NOMO-1 treated with DMSO at 0.1 percent for 48 hours (cell line): ENCODE measurements around the gene MAP3K13.

Experiments used
- DNase-seq: peaks from one replicate; lab custom pipeline; 2025; ENCODE audit not compliant: unreplicated experiment; lab: John Stamatoyannopoulos, UW

MAP3K13 gene

DNA sequence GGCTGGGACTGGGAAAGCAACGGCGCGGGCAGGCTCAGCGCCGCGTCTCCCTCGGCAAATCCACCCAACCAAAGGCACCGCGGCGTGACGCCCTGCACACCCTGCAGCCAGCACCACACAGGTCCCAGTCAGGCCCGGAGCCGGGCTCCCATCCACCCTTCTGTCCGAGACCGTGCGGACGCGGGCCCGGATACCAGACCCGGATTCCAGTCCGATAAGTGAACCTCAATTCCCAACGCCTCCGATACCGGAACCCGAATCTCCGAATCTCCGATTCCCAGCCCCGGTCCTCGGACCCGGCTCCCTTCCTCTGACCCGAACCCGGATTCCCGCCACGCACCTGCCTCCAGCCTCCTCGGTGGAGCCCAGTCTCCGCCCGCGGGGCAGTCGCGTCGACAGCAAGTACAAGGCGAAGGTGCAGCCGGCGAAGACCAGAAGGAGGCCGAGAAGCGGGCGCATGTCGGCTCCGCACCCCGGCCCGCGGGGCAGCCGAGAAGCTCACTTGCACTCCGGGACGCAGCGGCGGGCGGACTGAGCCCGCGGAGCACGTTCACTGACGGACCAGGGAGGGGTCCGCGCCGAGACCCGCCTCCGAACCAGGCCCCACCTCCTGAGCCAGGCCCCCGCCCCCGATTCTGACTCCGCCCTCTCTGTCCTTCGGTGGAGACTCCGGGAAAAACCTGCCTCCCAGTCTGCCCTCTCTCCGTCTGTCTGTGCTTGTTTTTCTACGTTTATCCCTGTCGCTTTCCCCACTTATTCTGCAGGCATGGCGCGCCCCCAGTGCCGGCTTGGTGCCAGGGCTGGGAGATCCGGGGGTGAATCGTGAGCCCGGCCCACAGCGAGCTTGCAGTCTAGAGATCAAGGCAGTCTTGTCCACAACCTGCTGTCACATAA lies 135.8 kb downstream of the MAP3K13 start, which contains the start of gene TMEM41A:
TSS of gene TMEM41A (minus strand) at position 533 of the 894 bp plus-strand sequence. CDS start at position 459, 74 bp downstream.
- DNase-seq = peak; percentile 95

DNA sequence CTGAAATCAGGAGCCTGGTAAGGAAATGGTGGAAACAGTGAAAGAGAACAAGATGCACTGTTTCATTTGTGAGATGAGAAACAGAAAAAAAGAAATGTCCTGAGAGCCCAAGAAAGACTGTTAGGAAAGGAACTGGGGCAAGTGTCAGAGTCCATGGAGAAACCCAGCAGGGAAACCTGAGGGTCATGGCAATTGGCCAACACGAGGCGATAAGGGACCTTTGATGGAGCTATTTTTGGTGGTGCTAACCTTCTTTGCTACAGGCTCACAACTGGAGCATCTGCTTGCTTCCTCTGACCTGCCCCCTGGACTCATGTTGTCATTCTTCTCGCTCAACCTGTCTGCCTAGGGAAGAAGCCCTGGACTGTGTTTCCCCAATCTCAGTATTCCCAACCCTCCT lies 140.1 kb downstream of the MAP3K13 start:
- DNase-seq = no peak

- no peak for DNase-seq
These were observed 140.6 kb downstream of the MAP3K13 start for GRCh38 chr3:185503521-185503920.

DNA sequence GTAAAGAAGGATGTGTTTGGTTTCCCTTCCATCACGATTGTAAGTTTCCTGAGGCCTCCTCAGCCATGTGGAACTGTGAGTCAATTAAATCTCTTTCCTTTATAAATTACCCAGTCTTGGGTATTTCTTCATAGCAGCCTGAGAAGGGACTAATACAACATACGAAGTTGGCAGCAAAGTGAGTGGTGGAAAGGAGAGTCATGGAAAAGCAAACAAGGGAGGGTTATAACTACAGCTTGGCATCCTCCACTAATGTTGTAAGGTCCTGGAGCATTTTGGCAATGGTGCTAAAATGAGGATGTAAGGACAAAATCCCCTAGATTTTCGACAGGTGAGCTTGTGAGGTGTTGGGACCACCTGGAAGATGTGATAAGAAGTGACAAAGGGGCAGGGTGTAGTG lies 141.7 kb downstream of the MAP3K13 start:
- no peak for DNase-seq

DNA sequence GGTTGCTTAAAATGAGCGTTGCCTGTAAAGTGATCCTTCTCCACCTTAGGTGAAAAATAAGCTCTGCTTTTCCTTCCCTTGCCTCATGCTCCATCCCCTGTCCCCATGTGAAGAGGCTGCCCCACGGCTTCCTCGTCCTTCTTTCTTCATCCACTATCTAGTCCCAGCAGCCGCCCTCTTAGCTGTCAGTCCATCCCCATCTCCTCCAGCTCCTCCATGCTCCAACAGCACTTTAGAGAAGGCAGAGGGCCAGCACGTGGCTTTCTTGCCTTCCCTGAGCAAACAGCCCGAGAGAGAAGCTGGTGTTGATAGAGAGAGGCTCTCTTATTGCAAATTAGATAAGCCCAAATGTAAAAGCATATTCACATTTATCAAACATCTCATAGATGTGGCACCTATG lies 144.9 kb downstream of the MAP3K13 start:
- DNase-seq = no peak

DNA sequence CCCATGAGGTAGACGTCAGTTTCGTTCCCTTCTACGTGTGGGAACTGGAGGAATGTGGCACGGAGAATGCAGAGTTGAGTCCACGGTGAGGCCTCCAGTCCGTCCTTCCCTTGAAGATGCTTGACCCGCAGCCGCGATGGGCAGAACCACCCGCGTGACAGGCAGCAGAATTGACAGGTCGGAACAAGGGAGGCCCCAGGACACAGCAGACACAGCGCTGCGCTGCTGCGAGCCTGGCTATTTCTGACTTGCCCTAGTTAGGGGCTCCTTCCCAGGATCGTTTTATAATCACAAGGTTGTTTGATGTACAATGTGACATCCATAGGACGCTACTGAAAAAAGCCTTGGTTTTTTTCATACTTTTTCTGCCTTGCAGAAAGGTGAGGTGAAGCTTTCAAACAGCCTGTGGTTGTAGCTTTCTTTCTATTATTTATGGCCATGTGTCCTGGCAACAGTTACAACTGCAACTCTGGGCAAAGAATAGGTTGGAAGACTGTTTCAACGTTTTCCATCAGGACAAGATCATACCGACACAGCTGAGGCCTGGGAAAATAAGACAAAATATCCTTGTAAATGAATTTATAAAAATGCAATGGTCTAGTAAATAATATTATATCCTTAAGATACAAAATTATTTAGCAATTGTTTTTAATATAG lies 145.5 kb downstream of the MAP3K13 start:
- no peak for DNase-seq

- no peak for DNase-seq
These were observed 148.8 kb downstream of the MAP3K13 start for GRCh38 chr3:185511711-185512110.

DNA sequence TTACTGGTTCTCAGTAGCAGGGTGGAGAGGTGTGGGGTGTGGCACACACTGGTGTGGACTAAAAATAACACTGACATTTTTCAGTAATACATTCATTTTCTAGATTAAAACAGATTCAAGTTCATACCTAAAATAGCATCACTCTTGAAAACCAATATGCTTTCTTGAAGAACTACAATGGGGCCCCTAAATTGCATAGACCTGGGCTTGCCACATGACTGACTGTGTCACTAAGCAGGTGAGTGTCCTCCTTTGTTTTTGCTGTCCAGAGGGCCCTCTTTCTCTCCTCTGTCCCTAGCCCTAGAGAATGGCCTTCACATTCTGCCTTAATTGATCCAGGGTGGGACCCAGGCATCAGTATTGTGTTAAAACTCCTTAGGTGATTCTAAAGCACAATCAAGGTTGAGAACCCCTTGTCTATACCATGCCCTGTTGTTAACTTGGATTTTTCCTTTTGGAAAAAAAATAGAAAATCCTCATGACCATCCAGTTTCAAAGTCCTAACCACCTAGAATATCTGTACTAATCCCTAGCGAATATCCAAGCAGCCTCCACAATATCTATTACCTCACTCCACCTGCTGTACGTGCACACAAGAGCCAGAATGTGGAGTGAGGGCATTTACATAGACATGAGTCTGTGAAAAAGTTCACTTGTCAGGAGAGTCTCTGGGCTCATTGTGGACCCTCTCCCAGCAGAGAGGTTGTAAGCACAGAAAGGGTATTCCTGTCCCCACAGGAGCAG lies 154.6 kb downstream of the MAP3K13 start:
- DNase-seq = no peak

GRCh38 chr3:185519021-185519420 lies 156.1 kb downstream of the MAP3K13 start:
- no peak for DNase-seq

DNA sequence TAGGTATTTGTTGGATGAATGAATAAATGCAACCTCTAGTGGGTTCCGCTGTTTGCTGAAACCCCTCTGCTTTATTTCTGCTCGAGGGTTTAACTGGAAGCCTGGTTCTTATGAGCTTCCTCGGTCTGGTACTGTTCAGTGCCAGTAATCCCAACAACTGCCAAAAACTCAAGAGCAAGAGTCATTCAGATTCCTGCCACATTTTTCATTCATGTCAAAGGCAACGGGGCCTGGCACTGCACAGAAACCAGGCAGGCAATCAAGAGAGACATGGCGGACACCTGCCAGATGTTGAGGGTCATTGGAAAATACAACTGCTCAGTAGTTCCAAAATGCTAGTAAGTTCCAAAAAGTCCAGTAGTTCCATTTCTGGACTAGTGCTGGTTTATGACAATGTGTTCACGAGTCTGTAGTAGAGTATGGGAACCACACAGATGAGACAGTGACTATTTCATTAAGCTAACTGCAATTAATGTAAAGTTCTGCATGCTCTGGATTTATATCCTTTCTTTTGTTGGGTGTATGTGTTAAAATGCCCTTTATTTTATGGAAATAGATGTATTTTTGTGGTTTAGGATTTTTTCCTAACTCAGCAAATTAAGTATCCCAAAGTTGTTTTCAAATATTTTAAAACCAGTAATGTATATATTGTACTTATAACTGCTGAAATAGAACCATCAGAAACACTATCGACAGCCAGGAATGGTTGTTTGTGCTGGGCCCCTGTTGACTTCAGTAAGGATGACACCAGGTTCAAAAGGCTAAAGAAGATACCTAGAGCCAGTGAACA lies 158.6 kb downstream of the MAP3K13 start:
- DNase-seq = no peak

DNA sequence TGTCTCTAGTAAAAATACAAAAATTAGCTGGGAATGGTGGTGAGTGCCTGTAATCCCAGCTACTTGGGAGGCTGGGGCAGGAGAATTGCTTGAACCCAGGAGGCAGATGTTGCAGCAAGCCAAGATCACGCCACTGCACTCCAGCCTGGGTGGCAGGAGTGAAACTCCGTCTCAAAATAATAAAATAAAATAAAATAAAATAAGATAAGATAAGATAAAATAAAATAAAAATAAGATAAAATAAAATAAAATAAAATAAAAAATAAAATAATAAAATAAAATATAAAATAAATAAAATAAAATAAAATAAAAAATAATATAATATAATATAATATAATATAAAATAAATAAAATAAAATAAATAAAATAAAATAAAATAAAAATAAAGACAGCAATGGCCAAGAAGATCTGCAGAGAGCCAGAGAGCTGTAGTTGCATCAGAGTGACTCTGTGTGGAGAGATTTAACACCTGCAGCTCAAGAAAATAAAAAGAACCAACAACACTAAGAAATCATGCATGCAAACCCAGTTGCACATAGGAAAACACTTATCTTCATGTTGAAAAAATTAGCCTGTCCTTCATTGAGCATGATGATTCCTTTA lies 163.5 kb downstream of the MAP3K13 start:
- no peak for DNase-seq

DNA sequence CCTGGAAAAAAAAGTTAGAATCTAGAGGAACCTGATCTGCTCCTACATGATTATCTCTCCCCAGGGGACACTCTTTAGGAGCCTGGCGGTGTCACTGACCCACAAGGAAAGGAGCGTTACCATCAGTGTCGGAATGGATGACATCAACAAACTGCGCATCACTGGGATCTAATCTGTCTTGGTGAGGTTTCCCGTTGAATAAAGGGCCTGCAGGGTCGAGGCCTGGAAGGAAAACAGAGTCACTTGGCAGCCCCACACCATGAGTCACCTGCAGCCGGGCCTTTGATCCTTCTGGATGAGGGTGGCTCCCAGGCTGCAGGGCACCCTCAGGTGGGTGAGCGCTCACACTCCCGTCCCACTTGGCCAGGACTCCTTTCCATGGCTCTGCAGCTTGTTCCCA lies 164.4 kb downstream of the MAP3K13 start:
- DNase-seq = no peak

- DNase-seq = no peak
These were observed 165.6 kb downstream of the MAP3K13 start for GRCh38 chr3:185528532-185528931.

GRCh38 chr3:185530856-185531255 lies 167.9 kb downstream of the MAP3K13 start:
- DNase-seq = no peak

DNA sequence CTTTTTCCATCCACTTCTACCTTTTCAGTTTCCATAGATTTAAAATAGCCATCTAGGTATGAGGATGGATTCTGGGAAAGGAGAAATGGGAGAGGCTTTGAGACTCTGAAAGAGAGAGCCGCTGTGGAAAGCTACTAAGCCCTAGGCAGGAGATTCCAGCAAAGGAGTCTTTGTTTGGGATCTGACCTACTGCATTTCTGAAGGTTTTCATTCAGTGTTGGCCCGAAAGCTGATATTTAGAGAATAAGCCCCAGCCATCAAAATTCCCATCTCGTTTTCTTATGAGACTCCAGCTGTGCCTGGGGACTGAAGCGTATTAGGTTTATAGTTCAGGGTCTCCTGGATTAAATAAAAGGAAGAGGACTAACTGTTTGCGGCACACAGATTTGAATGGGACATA lies 170.0 kb downstream of the MAP3K13 start:
- DNase-seq = no peak

- no peak for DNase-seq
These were observed 171.6 kb downstream of the MAP3K13 start for GRCh38 chr3:185534511-185534910.

DNA sequence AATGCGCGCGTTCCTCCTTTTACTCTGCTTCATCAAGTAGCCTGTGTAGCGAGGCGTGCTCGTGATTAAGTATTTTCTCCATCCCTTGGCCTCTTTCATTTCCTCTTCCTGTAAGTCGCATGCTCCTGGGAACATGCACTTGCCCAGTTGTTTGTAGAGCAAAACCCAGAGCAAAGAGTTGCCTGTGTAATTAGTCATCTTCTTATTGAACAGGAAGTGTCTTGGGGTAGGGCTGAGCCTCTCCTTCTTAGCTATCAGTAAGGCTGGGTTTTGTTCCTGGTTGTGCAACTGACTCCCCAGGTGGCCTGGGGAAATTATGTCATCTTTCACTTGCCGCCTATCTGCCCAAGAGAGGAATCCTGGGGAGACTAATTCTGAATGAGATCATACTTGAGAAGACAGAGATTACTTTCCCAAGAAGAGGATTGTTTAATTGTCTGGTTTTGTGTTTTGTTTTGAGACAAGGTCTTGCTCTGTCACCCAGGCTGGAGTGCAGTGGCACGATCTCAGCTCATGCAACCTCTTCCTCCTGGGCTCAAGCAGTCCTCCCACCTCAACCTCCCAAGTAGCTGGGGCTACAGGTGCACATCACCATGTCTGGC lies 174.5 kb downstream of the MAP3K13 start:
- DNase-seq = peak; percentile 100
